Right ventricle myocardium inferior (tissue), 1 donor: ENCODE data around the gene PHEX. TPM values are rescaled to one million over a fixed set of nuclear protein-coding genes. Genes with fewer than 3 reads are reported as not detected.

Source experiments
- ATAC-seq: fragments of 200-7000 bp; cut with Tn5 transposase; one replicate; pipeline ENCODE4 v1.9.1; 2020; ENCODE audit warnings: mild to moderate bottlenecking, moderate library complexity
- DNase-seq: peaks from one replicate; pipeline ENCODE4 v3.0.0; 2021; ENCODE audit errors: missing footprints
- intact Hi-C: fragments of 100-400 bp; cut with DNase I; formaldehyde crosslinking; loops from one replicate; pipeline ENCODE4 v1.11.0; 2022
- total RNA-seq: library from RNA; stranded (reverse); fragmentation: NEBNext Ultra II Directional; extraction: Animal tissue kit (Norgen Biotek cat#: 25700); gene quantifications from one replicate; pipeline ENCODE4 v1.2.1, GENCODE V29; 2021
- donor health status: DM: no; HTN: yes; CAD: no; lungs with severe emphysema.

PHEX gene
- total RNA-seq, 1 donor from 2014 or later, result 0.08 TPM

DNA sequence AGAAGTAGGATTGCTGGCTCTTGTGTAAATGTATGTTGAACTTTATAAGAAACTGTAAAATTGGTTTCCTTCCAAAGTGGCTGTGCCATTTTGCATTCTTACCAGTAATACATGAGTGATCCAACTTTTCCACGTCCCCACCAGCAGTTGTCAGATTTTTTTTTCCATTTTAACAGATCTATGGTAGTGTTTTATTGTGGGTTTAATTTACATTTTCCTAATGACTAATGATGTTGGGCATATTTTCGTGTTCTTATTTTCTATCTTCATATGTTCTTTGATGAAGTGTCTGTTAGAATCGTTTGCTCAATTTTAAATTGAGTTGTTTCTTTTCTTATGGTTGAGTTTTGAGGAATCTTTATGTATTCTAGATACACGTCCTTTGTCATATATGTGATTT lies 56.2 kb downstream of the PHEX start:
- intact Hi-C loops, result no loop called here
- DNase-seq (no peak), ATAC-seq (no peak)

DNA sequence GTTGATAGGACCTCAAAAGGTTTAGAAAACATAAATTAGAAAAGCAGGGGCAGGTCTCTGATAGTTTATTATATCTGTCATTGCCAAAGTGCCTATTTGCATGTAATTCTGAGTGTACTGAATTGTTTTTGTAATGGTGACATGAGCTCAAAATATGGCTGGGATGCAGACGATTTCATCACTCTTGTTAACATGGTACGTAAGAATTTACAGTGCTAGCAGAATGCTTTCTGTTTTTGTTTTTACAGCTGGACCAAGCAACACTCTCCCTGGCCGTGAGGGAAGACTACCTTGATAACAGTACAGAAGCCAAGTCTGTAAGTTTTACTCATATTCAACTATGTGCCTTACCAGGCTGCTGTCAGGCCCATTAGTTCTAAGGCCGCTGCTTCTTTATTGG lies 58.1 kb downstream of the PHEX start:
- intact Hi-C loops, result no loop called here
- no peak for DNase-seq
- ATAC-seq, result no peak

DNA sequence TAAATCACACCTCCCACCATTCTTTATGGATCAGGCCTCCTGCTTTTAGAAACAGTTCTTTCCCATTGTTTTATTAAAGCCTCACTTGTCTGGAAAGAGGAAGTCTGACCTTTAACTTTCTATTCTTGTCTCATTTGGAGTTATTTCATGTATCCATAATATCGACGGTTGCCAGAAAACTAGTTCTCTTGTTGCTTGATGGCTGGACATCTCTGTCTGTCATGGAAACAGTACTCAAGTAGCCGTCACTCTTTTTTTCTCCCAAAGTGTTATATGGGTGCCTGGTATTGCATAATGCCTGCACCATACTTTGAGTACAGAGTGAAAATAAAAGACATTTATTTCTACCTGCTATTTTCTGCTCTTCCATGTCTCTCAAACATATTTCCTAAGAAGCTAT lies 61.4 kb downstream of the PHEX start:
- intact Hi-C loops, result no loop called here
- ATAC-seq (no peak), DNase-seq (no peak)

DNA sequence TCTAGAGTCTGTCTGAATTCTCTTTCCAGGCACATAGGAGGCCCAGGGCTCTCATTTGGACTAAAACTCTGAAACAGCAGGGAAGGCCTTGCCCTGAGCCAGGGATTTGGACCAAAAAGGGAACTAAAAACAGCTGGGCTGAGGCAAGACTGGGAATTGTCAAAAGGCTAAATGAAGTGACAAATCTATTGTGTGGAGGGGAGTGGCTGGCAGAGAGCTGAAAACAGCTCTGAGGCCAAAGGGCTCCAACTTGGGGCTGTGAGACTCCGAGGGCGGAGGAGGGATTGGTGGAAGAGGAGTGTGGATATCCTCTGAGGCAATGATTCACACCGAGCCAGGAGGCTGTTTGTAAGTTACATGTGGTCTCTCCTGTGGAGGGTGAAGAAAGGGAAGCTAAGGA lies 63.2 kb downstream of the PHEX start:
- ATAC-seq, result peak; percentile 93
- DNase-seq, result peak; percentile 57
- intact Hi-C loops, result no loop called here

DNA sequence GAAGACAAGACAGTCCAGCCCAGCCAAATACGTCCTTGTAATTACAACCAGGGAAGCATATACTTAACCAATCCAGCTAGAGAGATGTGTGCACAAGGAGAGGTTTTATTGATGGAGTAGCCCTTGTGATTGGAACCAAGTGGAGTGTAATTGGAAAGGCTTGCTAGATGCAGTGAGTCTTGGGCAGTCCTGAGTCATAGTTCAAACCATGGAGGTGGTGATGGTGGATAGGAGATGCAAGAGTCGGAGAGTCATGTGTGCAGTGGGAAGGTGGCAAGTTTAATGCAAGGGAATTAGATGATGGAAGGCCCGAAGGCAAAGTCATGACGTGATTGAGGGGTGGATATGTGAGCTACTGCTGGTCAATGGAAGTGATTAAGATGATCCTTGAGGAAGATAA lies 63.7 kb downstream of the PHEX start:
- ATAC-seq (no peak), DNase-seq (no peak)
- intact Hi-C loops, result no loop called here

DNA sequence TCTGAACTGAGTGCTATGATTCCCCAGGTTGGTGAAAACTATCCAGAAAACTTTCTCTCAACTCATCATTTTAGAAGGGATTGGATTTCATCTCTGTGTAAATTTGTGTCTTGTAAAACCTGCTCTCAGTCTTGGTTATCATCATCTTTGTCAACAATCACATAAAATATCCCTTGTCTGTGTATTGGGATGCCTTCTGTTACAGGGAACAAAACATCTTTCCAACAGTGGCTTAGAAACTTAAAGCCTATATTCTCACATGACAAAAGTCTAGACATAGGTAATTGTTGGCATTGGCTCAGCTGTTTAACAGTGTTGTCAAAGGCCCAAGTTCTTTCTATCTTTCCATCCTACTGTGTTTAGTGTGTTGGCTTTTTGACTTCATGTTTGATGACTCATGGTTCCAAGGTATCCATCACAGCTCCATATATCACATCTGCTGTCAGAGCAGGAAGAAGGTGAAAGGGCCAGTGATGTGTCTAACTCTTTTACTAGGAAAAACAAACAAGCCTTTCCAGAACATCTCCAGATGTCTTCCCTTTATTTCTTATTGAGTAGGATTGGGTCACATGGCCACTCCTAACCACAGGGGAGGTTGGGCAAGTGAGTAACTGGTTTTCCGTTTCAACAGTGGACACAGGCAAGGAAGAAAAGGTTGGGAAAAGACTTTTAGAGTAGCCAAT lies 65.0 kb downstream of the PHEX start:
- intact Hi-C loops, result no loop called here
- no peak for DNase-seq
- ATAC-seq, result no peak

DNA sequence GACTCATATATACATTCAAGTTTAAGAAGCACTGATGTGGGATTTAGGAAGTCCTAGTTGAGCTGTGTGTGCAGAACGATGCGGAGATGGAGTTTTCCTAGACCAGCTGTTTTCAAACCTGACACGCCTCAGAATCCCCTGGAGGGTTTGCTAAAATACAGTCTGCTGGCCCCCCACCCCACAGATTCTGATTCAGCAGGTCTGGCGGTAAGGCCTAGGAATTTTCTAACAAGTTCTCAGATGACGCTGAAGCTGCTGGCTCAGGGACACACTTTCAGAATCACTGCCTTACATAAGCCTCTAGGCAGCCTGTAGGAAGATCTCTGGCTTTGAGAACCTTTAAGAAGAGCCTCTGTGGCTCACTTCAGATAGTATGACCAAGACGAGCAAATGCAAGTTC lies 73.1 kb downstream of the PHEX start:
- DNase-seq, result no peak

DNA sequence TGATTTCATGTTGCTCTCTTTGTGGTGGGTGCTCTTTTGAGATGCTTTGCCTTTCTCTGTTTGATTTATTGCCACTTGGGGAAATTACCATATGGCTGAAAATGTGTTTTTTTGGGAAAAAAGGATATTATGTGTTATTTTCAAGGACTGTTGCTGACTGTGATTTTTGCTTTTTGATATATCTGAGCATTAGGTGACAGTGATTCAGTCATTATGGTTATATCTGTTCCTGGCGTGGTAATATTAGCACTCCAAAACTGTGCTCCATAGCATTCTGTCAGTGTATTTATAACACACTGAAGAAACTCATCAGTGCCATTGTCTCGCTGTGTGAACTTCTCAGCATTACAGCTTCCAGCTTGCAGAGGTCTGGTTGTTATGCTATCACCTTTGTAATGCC lies 73.8 kb downstream of the PHEX start:
- ATAC-seq, result no peak
- intact Hi-C loops, result no loop called here
- no peak for DNase-seq

More for the DNA sequence above, 73.1 kb downstream of the PHEX start:
- ATAC-seq, result no peak
- intact Hi-C loops, result no loop called here

DNA sequence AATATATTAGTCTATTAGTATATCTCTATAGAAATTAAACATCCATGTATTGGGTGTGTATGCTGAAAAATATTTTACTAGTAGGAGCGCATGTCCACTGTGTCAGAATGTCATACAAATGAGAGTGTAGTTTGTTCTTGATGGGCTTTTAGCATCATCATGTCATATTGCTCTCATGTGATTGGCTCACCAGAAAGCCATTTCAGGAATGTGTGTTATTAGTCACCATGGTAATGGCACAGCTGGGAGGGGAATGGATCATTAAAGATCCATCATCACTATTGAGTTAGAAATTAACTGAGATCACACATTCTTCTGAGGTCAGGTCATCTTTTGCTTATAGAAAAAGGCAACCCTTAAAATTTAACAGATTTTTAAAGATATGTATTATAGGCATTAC lies 77.3 kb downstream of the PHEX start:
- DNase-seq (no peak), ATAC-seq (no peak)
- intact Hi-C loops, result no loop called here

DNA sequence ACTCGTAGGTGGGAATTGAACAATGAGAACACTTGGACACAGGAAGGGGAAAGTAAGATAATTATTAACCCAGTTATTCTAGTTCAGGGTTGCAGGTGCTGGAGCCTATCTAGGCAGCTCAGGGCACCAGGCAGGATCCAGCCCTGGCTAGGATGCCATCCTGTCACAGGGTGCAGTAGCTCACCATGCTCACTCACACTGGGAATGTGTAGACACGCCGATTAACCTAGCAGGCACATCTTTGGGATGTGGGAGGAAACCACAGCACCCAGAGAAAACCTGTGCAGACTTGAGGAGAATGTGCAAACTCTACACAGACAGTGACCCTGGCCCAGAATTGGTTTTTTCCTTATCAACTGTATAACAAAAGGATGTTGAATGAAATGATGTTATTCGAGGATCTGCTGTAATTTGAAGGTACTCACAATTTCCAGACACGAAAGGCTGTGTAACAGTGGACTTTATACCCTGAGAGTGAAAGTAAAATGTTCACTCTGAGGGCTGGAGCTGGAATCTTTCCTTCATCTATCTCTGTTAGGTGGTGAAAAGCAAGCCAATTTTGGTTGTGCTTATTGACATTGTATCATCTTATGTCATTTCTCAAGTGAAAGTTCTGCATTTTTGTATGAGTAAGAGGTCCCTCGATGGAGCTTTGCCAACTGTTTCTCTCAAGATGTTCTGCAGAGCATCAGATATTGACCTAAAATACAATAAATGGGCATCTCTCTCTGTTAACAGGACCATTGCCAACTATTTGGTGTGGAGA lies 78.8 kb downstream of the PHEX start:
- no peak for DNase-seq
- intact Hi-C loops, result no loop called here
- no peak for ATAC-seq

DNA sequence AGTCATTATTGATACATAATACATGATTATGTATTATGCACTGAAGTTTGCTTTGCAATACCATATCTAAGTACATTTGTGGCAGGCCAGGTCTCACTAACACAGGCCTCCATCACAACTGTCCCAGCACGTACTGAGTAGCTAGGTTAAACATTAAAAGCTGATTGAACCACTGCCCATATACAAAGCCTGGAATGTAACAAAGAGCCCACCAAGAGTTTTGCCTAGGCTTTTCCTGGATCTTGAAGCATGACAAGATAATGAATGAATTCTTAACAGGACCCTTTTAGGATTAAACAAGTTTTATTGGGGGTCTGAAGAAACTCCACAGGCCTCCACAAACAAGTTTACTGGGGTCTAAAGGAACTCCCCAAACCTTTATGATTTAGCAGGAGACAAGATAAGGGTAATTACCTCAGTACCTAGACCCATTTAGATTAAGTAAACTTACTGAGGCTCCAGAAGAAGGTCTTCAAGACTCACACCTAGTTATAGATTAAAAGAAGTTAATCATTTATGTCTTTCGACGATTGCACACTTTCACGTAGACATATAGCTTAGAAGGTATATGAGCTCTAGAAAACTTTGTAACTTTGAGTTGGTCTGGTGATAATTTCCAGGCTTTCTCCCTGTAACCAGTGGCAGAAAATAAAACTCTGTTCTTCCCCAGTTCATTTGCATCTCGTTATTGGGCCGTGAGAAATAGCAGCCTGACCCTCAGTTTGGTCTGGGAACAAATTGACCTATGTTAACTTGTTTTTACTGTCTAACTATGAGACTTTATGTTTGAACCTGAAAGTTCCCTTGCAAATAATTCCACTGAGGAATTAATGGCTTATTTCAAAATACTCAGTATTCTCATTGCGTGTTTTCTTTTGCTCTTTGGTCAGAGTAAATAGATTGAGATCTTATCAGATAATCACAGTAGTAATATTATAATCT lies 84.8 kb downstream of the PHEX start:
- intact Hi-C loops, result no loop called here
- ATAC-seq, result no peak
- no peak for DNase-seq

DNA sequence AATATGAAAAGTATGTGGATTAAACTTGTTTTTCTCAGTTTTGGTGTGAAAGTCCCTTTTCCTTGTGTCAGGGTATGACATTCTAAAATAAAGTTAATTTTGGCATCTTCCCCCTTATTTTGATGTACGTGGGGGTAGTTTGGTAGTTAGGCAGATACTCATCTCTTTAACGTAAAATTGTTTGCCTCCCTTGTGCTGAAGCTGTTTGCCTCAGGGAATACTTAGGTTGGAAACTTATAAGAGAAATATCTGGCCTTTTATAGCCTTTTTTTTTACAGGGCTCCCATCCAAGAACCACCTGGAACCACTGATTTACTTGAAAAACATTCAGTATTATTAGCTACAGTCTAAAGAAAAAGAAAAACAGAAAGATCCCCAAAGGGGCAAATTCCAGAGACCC lies 85.5 kb downstream of the PHEX start:
- intact Hi-C loops, result no loop called here
- ATAC-seq (no peak), DNase-seq (no peak)

DNA sequence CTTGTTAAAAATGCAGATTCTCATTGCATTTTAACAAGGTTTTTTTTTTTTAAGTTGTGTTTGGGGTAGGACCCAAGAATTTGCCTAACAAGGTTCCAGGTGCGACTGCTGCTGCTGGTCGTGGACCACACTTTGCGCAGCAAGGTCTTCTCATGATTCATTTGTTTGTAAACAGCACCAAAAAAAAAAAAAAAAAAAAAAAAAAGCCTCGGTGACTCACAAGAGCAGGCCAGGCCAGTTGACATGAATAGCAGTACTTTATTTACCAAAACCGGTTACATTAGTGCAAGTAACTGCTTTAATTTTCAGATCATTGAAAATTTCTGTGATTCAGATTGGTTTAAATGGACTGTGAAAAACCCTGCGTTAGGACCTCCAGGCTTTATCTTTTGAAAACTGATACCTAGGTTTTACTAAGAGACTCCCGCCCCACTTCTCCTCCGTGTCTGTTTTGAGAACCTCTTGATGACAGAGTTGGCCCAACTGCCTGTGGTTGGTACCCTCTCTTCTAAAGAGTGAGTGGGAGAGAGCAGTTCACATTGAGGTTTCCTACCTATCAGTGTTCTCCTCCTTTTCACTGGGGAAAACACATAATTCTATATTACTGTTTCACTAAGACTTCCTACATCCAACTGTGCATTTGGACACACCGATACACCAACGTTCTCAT lies 86.2 kb downstream of the PHEX start:
- intact Hi-C loops, result no loop called here
- DNase-seq (no peak), ATAC-seq (no peak)

DNA sequence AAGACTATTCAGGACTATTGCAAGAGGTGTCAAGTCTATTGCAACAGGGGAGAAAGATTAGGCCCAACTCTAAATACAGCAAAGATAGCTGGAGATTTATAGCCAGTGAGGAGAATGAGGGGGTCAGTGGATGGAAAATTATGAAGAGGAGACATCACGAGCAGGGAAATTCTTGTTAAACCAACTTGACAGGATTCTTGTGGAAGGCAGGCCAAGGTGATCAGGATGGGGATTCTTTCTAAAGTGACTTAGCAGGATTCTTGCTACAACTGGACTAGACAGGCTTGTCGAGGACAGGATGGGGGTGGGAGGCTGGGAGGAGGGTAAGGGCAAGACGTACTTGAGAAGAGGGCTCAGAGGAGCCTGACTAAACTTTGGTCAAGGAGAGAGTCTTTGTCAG lies 89.0 kb downstream of the PHEX start:
- ATAC-seq, result no peak
- intact Hi-C loops, result no loop called here

DNA sequence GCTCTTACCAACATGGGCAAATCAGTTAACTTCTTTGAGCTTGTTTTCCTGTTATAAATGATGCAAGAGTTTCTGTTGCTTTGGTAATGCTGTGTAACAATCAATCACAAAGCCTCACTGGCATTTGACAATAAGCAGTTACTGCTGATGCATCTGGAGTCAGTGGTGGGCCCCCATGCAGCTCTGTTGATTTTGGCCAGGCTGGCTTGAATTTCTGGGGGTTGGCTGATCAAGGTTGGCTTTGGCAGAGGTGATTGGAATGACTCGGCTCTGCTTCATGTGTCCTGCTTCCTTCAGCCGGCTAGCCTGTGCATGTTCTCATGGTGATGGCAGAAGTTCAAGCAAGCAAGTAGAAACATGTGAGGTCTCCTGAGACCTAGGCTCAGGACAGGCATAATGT lies 90.4 kb downstream of the PHEX start:
- DNase-seq, result no peak
- ATAC-seq, result no peak
- intact Hi-C loops, result no loop called here

More for the DNA sequence above, 89.0 kb downstream of the PHEX start:
- no peak for DNase-seq

DNA sequence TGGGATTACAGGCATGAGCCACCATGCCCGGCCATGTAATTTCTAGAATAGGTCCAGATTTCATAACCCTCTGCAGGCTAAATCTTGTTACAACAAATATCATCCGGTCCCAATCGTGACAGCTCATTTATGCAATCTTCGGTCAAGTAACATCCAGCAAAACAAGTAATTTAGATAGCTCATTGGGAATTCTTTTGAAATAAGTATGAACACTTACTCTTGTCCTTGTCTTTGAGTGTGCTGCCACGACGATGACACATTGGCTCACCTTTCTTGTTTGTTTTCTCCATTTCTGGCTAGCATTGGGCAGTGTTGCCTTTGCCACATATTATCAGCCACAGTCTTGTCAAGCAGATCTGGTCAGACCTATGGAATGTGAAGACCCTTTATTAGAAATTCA lies 92.0 kb downstream of the PHEX start:
- no peak for DNase-seq
- intact Hi-C loops, result no loop called here
- no peak for ATAC-seq

DNA sequence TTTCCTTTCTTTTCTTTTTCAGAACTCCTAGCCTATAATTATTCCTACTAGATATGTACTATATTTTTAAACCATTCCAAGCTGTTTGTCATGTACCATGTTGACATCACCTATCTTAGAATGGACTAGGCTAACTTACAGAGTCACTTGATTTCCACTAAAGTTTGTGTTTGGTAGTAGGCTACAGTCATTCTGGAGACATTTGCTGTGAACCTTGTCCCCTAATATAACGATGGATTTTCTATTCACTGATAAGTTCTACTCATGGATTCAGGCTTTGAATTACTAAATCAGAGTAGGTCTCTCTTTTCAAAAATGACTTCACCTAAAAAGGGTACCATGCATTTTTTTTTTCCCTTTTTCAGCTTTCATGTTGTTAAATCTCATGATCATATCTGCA lies 93.4 kb downstream of the PHEX start:
- intact Hi-C loops, result no loop called here
- ATAC-seq, result no peak
- no peak for DNase-seq

DNA sequence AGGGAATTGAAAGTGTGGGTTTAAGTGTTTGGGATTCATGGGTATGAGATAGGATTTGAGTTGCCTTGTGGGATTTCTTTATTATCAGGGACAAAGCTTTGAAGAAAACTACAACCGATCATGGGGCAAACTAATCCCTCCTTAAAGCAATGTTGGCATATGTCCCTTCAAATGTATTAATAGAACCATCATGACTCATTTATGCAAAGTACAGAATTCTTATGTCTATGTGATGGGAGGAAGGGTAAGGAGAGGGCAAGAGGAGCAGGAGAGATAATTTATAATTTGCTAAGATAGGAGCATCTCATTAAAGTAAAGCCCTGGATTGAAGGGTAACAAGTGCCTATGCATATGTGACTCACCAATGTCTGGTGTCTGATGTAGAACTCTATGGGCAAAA lies 94.2 kb downstream of the PHEX start:
- DNase-seq (no peak), ATAC-seq (no peak)

DNA sequence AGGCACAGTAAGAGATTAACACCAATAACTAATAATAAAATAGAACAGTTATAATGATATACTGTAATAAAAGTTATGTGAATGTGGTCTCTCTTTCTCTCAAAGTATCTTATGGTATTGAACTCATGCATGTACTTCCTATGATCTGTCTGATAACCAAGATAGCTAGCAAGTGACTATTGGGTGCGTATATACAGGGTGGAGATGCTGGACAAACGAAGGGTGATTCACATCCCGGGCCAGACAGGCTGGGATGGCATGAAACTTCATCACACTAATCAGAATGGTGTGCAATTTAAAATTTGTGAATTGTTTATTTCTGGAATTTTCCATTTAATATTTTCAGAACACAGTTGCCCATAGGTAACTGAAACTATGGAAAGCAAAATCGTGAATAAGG lies 96.8 kb downstream of the PHEX start:
- no peak for DNase-seq

More for the DNA sequence above, 94.2 kb downstream of the PHEX start:
- intact Hi-C loops, result no loop called here

More for the DNA sequence above, 96.8 kb downstream of the PHEX start:
- intact Hi-C loops, result no loop called here
- ATAC-seq, result no peak
